ENCODE data around the gene TIMMDC1.

GRCh38 chr3:119529883-119530282, 31.5 kb downstream of the TIMMDC1 start:
- no peak for TF ChIP-seq EZH2phosphoT487 (IDR thresholded peaks at IDR 0.05; ENCODE audit: insufficient read depth, low read depth)
- TF ChIP-seq EZH2 (IDR thresholded peaks at IDR 0.05; ENCODE audit: insufficient read depth, poor library complexity, severe bottlenecking), result no peak

All from GM23248 (cell line).